GM12878 (cell line): Measurements from ENCODE around the gene FN1. TPM values are rescaled to one million over a fixed set of nuclear protein-coding genes. Genes with fewer than 3 reads are reported as not detected.

Experiments used
- ATAC-seq: fragments of 200-7000 bp; cut with Tn5 transposase; 3 replicates; pipeline ENCODE4 v1.9.1; 2020; ENCODE audit warnings: mild to moderate bottlenecking, moderate library complexity
- BruUV-seq: library from RNA; stranded (reverse); fragments of 400-500 nt; replicated peaks from 2 replicates; lab custom pipeline; 2021; lab: Mats Ljungman, UMichigan
- CTCF ChIA-PET: fragments of 300-600 bp; sonication (Branson Sonifier 250); formaldehyde crosslinking; extraction: SDS; loops from one replicate; lab custom pipeline; 2021; ENCODE audit warnings: inconsistent platforms; lab: Yijun Ruan, JAX
- POLR2A ChIA-PET: fragments of 350-600 bp; formaldehyde crosslinking; extraction: SDS; loops from one replicate; lab custom pipeline; 2021; ENCODE audit warnings: inconsistent platforms; lab: Charles Lee
- RAD21 ChIA-PET: fragments of 300-600 bp; sonication (Branson Sonifier 250); formaldehyde crosslinking; loops from one replicate; lab custom pipeline; 2023; ENCODE audit warnings: antibody characterized with exemption; ENCODE audit not compliant: unreplicated experiment; lab: Charles Lee
- SMC1A ChIA-PET: fragments of 300-600 bp; sonication (Branson Sonifier 250); formaldehyde crosslinking; loops from one replicate; lab custom pipeline; 2023; ENCODE audit not compliant: unreplicated experiment, uncharacterized antibody; lab: Charles Lee
- DNase-seq: peaks from one replicate; pipeline ENCODE4 v3.0.0-alpha.2; 2011; ENCODE audit warnings: low read depth, low spot score
- FAIRE-seq: peaks from 3 replicates; lab custom pipeline; 2011; peaks lifted over from hg19 to GRCh38; lab: Jason Lieb, UNC
- H2AFZ ChIP-seq: 2 replicates; pipeline ENCODE4 v1.6.0; 2011; ENCODE audit warnings: low read depth, low read length, control low read depth; ENCODE audit not compliant: control insufficient read depth
- H3K27ac ChIP-seq: 2 replicates; pipeline ENCODE4 v1.5.1; 2011; ENCODE audit warnings: control low read depth; ENCODE audit not compliant: control insufficient read depth, insufficient read depth
- H3K27me3 ChIP-seq, 2 experiments: replicated peaks in 1 of 2; 2 replicates each; pipeline versions ENCODE4 v1.6.0 to v1.6.1; 2011; ENCODE audit warnings: low read length in 1 of 2; ENCODE audit not compliant: control insufficient read depth in 2 of 2, insufficient read depth in 2 of 2
- H3K36me3 ChIP-seq, 2 experiments: 2 replicates each; pipeline ENCODE4 v1.5.1; 2011; ENCODE audit warnings: low read length in 1 of 2; ENCODE audit not compliant: control insufficient read depth in 2 of 2, insufficient read depth in 2 of 2
- H3K4me1 ChIP-seq: 2 replicates; pipeline ENCODE4 v1.6.1; 2011; ENCODE audit warnings: mild to moderate bottlenecking, low read length, moderate library complexity, mixed read lengths; ENCODE audit not compliant: control insufficient read depth, insufficient read depth
- H3K4me2 ChIP-seq: 2 replicates; pipeline ENCODE4 v1.6.0; 2011; ENCODE audit warnings: control low read depth; ENCODE audit not compliant: control insufficient read depth, insufficient read depth
- H3K4me3 ChIP-seq: fragments of 200-600 bp; sonication (generic); 2 replicates; pipeline ENCODE4 v1.5.1; 2016
- H3K79me2 ChIP-seq: 2 replicates; pipeline ENCODE4 v1.6.0; 2011; ENCODE audit warnings: low read length; ENCODE audit not compliant: control insufficient read depth, insufficient read depth
- H3K9ac ChIP-seq: 2 replicates; pipeline ENCODE4 v1.8.0; 2011; ENCODE audit warnings: low read length, control low read depth, mixed read lengths; ENCODE audit not compliant: control insufficient read depth, insufficient read depth
- H3K9me3 ChIP-seq: replicated peaks from 3 replicates; pipeline ENCODE4 v1.5.1; 2011; ENCODE audit warnings: mild to moderate bottlenecking, low read length; ENCODE audit not compliant: control insufficient read depth, insufficient read depth
- H4K20me1 ChIP-seq: 2 replicates; pipeline ENCODE4 v1.6.0; 2011; ENCODE audit not compliant: control insufficient read depth, insufficient read depth
- ASH2L ChIP-seq: fragments of 300-600, 200-600 bp; sonication (generic); IDR thresholded peaks from 2 replicates; pipeline ENCODE4 v1.6.1; 2017; ENCODE audit warnings: low read depth, mild to moderate bottlenecking, borderline replicate concordance
- ATF2 ChIP-seq: IDR thresholded peaks from 2 replicates; pipeline ENCODE4 v1.6.1; 2012; ENCODE audit warnings: low read length, inconsistent platforms
- BHLHE40 ChIP-seq, 2 experiments: fragments of 450-650 bp in 1 of 2; IDR thresholded peaks; 2 replicates each; pipeline ENCODE4 v1.6.1; 2011 to 2017; ENCODE audit warnings: low read depth in 2 of 2, borderline replicate concordance in 1 of 2, improper control_type of control experiment in 1 of 2, low read length in 1 of 2, mild to moderate bottlenecking in 1 of 2
- CREB1 ChIP-seq: IDR thresholded peaks from 2 replicates; pipeline ENCODE4 v1.6.1; 2012; ENCODE audit warnings: low read depth, mild to moderate bottlenecking, inconsistent platforms
- ESRRA ChIP-seq: IDR thresholded peaks from 2 replicates; pipeline ENCODE4 v1.6.1; 2012; ENCODE audit warnings: mild to moderate bottlenecking, low read length, improper control_type of control experiment
- HDAC6 ChIP-seq: fragments of 200-600 bp; sonication (generic); IDR thresholded peaks from one replicate; pipeline ENCODE4 v1.8.0; 2017; ENCODE audit warnings: antibody characterized with exemption; ENCODE audit not compliant: unreplicated experiment
- KDM1A ChIP-seq: fragments of 200-600 bp; sonication (generic); IDR thresholded peaks from 2 replicates; pipeline ENCODE4 v1.6.1; 2016; ENCODE audit warnings: borderline replicate concordance
- KLF5 ChIP-seq: fragments of 450-650 bp; IDR thresholded peaks from 2 replicates; pipeline ENCODE4 v1.6.1; 2014; ENCODE audit warnings: mild to moderate bottlenecking; ENCODE audit not compliant: partially characterized antibody
- MAX ChIP-seq: IDR thresholded peaks from 2 replicates; pipeline ENCODE4 v1.6.1; 2012; ENCODE audit warnings: low read depth, low read length, improper control_type of control experiment
- NFIC ChIP-seq: IDR thresholded peaks from 2 replicates; pipeline ENCODE4 v1.6.1; 2012; ENCODE audit warnings: low read depth, mild to moderate bottlenecking, inconsistent platforms, low read length, moderate library complexity
- RAD21 ChIP-seq: IDR thresholded peaks from 2 replicates; pipeline ENCODE4 v1.6.1; 2011; ENCODE audit warnings: mild to moderate bottlenecking, low read depth, low read length, moderate library complexity; ENCODE audit not compliant: insufficient read depth
- RUNX3 ChIP-seq: IDR thresholded peaks from 2 replicates; pipeline ENCODE4 v1.6.1; 2012; ENCODE audit warnings: low read length, inconsistent platforms
- SREBF1 ChIP-seq: IDR thresholded peaks from 2 replicates; pipeline ENCODE4 v1.6.1; 2012; ENCODE audit warnings: mild to moderate bottlenecking, low read length
- SUPT20H ChIP-seq: IDR thresholded peaks from 2 replicates; pipeline ENCODE4 v1.6.1; 2011; ENCODE audit warnings: low read depth, mild to moderate bottlenecking, low read length, moderate library complexity, borderline replicate concordance; ENCODE audit not compliant: control insufficient read depth
- TCF12 ChIP-seq: IDR thresholded peaks from 2 replicates; pipeline ENCODE4 v1.6.1; 2011; ENCODE audit warnings: low read depth, mild to moderate bottlenecking, low read length
- WRNIP1 ChIP-seq: IDR thresholded peaks from 2 replicates; pipeline ENCODE4 v1.6.1; 2011; ENCODE audit warnings: low read depth, low read length, improper control_type of control experiment, borderline replicate concordance
- YY1 ChIP-seq: IDR thresholded peaks from 2 replicates; pipeline ENCODE4 v1.6.1; 2011; ENCODE audit warnings: low read depth, mild to moderate bottlenecking, low read length
- ZNF384 ChIP-seq: IDR thresholded peaks from 2 replicates; pipeline ENCODE4 v1.6.1; 2012; ENCODE audit warnings: low read depth, mild to moderate bottlenecking, low read length, improper control_type of control experiment, borderline replicate concordance
- WGBS: methylation state at CpG from one replicate; pipeline ENCODE4 v1.1.6; 2016; ENCODE audit warnings: low lambda C conversion rate; ENCODE audit not compliant: insufficient replicate concordance, insufficient coverage; ENCODE audit errors: missing lambda C conversion rate; 5-methylcytosine and 5-hydroxymethylcytosine counted together
- in situ Hi-C: fragments of 300-500 bp; cut with MboI; formaldehyde crosslinking; loops from 9 replicates; pipeline ENCODE4 v1.14.3; 2018; ENCODE audit warnings: mixed read lengths
- intact Hi-C: fragments of 100-400 bp; cut with micrococcal nuclease; formaldehyde crosslinking; loops from one replicate; pipeline ENCODE4 v1.14.2; 2022; ENCODE audit not compliant: unreplicated experiment
- polyA plus RNA-seq, 11 experiments: library from polyadenylated mRNA; depleted of rRNA in 4 of 11; unstranded in 6 of 11; stranded (reverse) in 5 of 11; fragments of >200 nt; fragmentation: Nextera tagmentation in 4 of 11; fragmentation: Illumina TruSeq in 1 of 11; extraction: Ambion mirVana in 4 of 11; extraction: Trizol in 1 of 11; gene quantifications; 1 replicate in 1 of 11; 2 replicates in 10 of 11; pipeline versions ENCODE4 v1.2.1 to v1.2.3, GENCODE V29; 2011 to 2016; ENCODE audit warnings: inconsistent platforms in 2 of 11, missing spikeins in 2 of 11, low read depth in 1 of 11
- total RNA-seq, 4 experiments: library from RNA; depleted of rRNA in 3 of 4; stranded (reverse); fragments of >200 nt in 3 of 4; fragmentation: Illumina TruSeq in 1 of 4; extraction: Trizol in 1 of 4; gene quantifications; 2 replicates each; pipeline versions ENCODE4 v1.2.1 to v1.2.3, GENCODE V29; 2013 to 2021
- TF ChIP-seq, protein P1 (sequence below): fragments of 150-350 bp; IDR thresholded peaks from 2 replicates; pipeline ENCODE4 v1.6.1; 2016; ENCODE audit warnings: low read depth, low read length

The FN1 gene
- total and polyA plus RNA-seq, 10 of the 15 experiments (the other 5 are each of a cell fraction or from before 2014, with no cell fraction given) = 0.60 to 9.4 (median 1.5) TPM

- DNase-seq (no peak), FAIRE-seq (no peak), ATAC-seq (peak; percentile 82)
- Histone ChIP-seq H3K4me2 (no peak overlapping the region), H3K36me3 (no peaks in the 10 kb centered on the region; a peak in 1 of 4 replicates), H3K9me3 (no peaks in the 10 kb centered on the region), H3K9ac (no peak overlapping the region), H3K27ac (no peak overlapping the region), H3K27me3 (no peaks in the 10 kb centered on the region), H3K79me2 (no peaks in the 10 kb centered on the region), H3K4me3 (no peak overlapping the region), H3K4me1 (no peaks in the 10 kb centered on the region), H2AFZ (no peak overlapping the region), H4K20me1 (no peaks in the 10 kb centered on the region)
- POLR2A ChIA-PET = interaction anchor here (0.6 kb wide), 1 partner anchor 39 kb away, joined by 9 read pairs; no protein-coding TSS in a partner anchor
- WGBS = 8% methylated on average over 3 of the region's 3 CpGs
- RAD21 ChIA-PET = interaction anchor here (0.6 to 1.1 kb wide), 2 partner anchors 35 to 617 kb away, joined by 3 to 4 read pairs; no protein-coding TSS in a partner anchor
- CTCF ChIA-PET = interaction anchor here (1.0 to 1.6 kb wide), 5 partner anchors 8 to 529 kb away, joined by 3 to 5 read pairs (median 4); no protein-coding TSS in a partner anchor
- BruUV-seq = no TSS peak
- intact Hi-C loops = no loop called here
- in situ Hi-C loops = no loop called here
- SMC1A ChIA-PET = interaction anchor here (0.6 to 3.3 kb wide), 15 partner anchors 8 to 518 kb away, joined by 3 to 12 read pairs (median 4); no protein-coding TSS in a partner anchor
- no peak for TF ChIP-seq CREB1
- TF ChIP-seq WRNIP1 = no peak
- peak; percentile 20; the same call in 1 of the 2 replicates for TF ChIP-seq ZNF384
- no peak for TF ChIP-seq KDM1A
- TF ChIP-seq, protein P1, sequence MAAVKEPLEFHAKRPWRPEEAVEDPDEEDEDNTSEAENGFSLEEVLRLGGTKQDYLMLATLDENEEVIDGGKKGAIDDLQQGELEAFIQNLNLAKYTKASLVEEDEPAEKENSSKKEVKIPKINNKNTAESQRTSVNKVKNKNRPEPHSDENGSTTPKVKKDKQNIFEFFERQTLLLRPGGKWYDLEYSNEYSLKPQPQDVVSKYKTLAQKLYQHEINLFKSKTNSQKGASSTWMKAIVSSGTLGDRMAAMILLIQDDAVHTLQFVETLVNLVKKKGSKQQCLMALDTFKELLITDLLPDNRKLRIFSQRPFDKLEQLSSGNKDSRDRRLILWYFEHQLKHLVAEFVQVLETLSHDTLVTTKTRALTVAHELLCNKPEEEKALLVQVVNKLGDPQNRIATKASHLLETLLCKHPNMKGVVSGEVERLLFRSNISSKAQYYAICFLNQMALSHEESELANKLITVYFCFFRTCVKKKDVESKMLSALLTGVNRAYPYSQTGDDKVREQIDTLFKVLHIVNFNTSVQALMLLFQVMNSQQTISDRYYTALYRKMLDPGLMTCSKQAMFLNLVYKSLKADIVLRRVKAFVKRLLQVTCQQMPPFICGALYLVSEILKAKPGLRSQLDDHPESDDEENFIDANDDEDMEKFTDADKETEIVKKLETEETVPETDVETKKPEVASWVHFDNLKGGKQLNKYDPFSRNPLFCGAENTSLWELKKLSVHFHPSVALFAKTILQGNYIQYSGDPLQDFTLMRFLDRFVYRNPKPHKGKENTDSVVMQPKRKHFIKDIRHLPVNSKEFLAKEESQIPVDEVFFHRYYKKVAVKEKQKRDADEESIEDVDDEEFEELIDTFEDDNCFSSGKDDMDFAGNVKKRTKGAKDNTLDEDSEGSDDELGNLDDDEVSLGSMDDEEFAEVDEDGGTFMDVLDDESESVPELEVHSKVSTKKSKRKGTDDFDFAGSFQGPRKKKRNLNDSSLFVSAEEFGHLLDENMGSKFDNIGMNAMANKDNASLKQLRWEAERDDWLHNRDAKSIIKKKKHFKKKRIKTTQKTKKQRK = no peak
- TF ChIP-seq RUNX3 = no peak
- TF ChIP-seq TCF12 = no peak
- no peak for TF ChIP-seq HDAC6
- no peak for TF ChIP-seq RAD21
- TF ChIP-seq ASH2L = no peak
- TF ChIP-seq YY1 = no peak
- no peak for TF ChIP-seq BHLHE40 (IDR thresholded peaks at IDR 0.05; ENCODE audit: borderline replicate concordance in 1 of 2, low read depth in 2 of 2, low read length in 1 of 2)
- TF ChIP-seq ATF2 = no peak
- TF ChIP-seq NFIC = no peak
- TF ChIP-seq SUPT20H = no peak
- no peak for TF ChIP-seq ESRRA
- no peak for TF ChIP-seq SREBF1
- TF ChIP-seq KLF5 = no peak
- no peak for TF ChIP-seq MAX
These were observed 33.9 kb downstream of the FN1 start for GRCh38 chr2:215401896-215402379.
